HepG2 (cell line): ENCODE data around the gene MICAL3. TPM values are rescaled to one million over a fixed set of nuclear protein-coding genes. Genes with fewer than 3 reads are reported as not detected.

ENCODE experiments used
- ATAC-seq: fragments of 200-7000 bp; cut with Tn5 transposase; 3 replicates; pipeline ENCODE4 v1.9.1; 2020; ENCODE audit warnings: mild to moderate bottlenecking, moderate library complexity
- BruUV-seq: library from RNA; stranded (reverse); fragments of 400-500 nt; replicated peaks from 2 replicates; lab custom pipeline; 2021; lab: Mats Ljungman, UMichigan
- CTCF ChIA-PET: fragments of 300-600 bp; formaldehyde crosslinking; extraction: SDS; loops from one replicate; lab custom pipeline; 2021; ENCODE audit warnings: low total read pairs, inconsistent platforms, low intra/inter-chr PET ratio; lab: Yijun Ruan, JAX
- POLR2A ChIA-PET: fragments of 350-600 bp; sonication (Branson Sonifier 250); formaldehyde crosslinking; loops from one replicate; lab custom pipeline; 2020; ENCODE audit warnings: antibody characterized with exemption, inconsistent platforms; lab: Yijun Ruan, JAX
- DNase-seq: peaks from one replicate; pipeline ENCODE4 v3.0.0-alpha.2; 2015; ENCODE audit warnings: low spot score
- FAIRE-seq: peaks from 3 replicates; lab custom pipeline; 2011; peaks lifted over from hg19 to GRCh38; lab: Jason Lieb, UNC
- H2AFZ ChIP-seq: one replicate; pipeline ENCODE4 v1.6.1; 2011; ENCODE audit warnings: low read length, inconsistent platforms
- H3K27ac ChIP-seq: fragments of 300-600 bp; 3 replicates; pipeline ENCODE4 v1.8.0; 2011; ENCODE audit warnings: mixed run types, mild to moderate bottlenecking, mixed read lengths, low read length, inconsistent platforms; ENCODE audit not compliant: insufficient read depth; ENCODE audit errors: extremely low read length
- H3K27me3 ChIP-seq, 2 experiments: fragments of 200-600 bp in 1 of 2; 2 replicates in 1 of 2; 3 replicates in 1 of 2; pipeline versions ENCODE4 v1.6.0 to v1.8.0; 2011; ENCODE audit warnings: low read length in 2 of 2, mild to moderate bottlenecking in 2 of 2, moderate library complexity in 2 of 2, inconsistent platforms in 1 of 2; ENCODE audit not compliant: insufficient read depth in 2 of 2, control insufficient read depth in 1 of 2
- H3K36me3 ChIP-seq, 2 experiments: fragments of 200-600 bp in 1 of 2; replicated peaks in 1 of 2; 2 replicates in 1 of 2; 3 replicates in 1 of 2; pipeline versions ENCODE4 v1.5.1 to v1.8.0; 2011; ENCODE audit warnings: low read length in 2 of 2, inconsistent platforms in 1 of 2; ENCODE audit not compliant: insufficient read depth in 2 of 2, control insufficient read depth in 1 of 2
- H3K4me1 ChIP-seq: 2 replicates; pipeline ENCODE4 v1.5.1; 2012; ENCODE audit warnings: low read length, inconsistent platforms; ENCODE audit not compliant: insufficient read depth
- H3K4me2 ChIP-seq: 2 replicates; pipeline ENCODE4 v1.6.0; 2011; ENCODE audit warnings: low read depth, low read length, inconsistent platforms
- H3K4me3 ChIP-seq, 3 experiments: fragments of 200-600 bp in 1 of 3; sonication (generic), shearing (Covaris generic) in 1 of 3; replicated peaks in 1 of 3; 2 replicates each; pipeline ENCODE4 v1.5.1; 2011 to 2016; ENCODE audit warnings: low read length in 3 of 3, inconsistent platforms in 2 of 3, low read depth in 2 of 3, mild to moderate bottlenecking in 2 of 3, control low read depth in 1 of 3, mixed read lengths in 1 of 3; ENCODE audit not compliant: insufficient read depth in 1 of 3
- H3K79me2 ChIP-seq: one replicate; pipeline ENCODE4 v1.6.1; 2011; ENCODE audit warnings: low read length, inconsistent platforms; ENCODE audit not compliant: insufficient read depth
- H3K9ac ChIP-seq: 2 replicates; pipeline ENCODE4 v1.6.0; 2011; ENCODE audit warnings: mild to moderate bottlenecking, low read depth, low read length, inconsistent platforms; ENCODE audit not compliant: insufficient read depth
- H3K9me3 ChIP-seq: 2 replicates; pipeline ENCODE4 v1.5.1; 2012; ENCODE audit warnings: mild to moderate bottlenecking, low read length
- H4K20me1 ChIP-seq: 2 replicates; pipeline ENCODE4 v1.6.0; 2011; ENCODE audit warnings: inconsistent platforms, mild to moderate bottlenecking, low read length, moderate library complexity; ENCODE audit not compliant: insufficient read depth
- ARID2 ChIP-seq: sonication (generic); formaldehyde crosslinking; IDR thresholded peaks from 2 replicates; pipeline ENCODE4 v1.8.1; 2022; ENCODE audit warnings: mild to moderate bottlenecking, missing genetic modification reagents, borderline replicate concordance
- FOXK1 ChIP-seq: sonication (generic); formaldehyde crosslinking; IDR thresholded peaks from 2 replicates; pipeline ENCODE4 v1.4.0; 2020; ENCODE audit warnings: low read depth, missing genetic modification reagents, borderline replicate concordance
- GATAD2A ChIP-seq: IDR thresholded peaks from 2 replicates; pipeline ENCODE4 v1.6.1; 2016
- GFI1 ChIP-seq: sonication (generic); formaldehyde crosslinking; IDR thresholded peaks from 2 replicates; pipeline ENCODE4 v1.5.0; 2020; ENCODE audit warnings: missing genetic modification reagents, mild to moderate bottlenecking, borderline replicate concordance
- KDM1A ChIP-seq: IDR thresholded peaks from 2 replicates; pipeline ENCODE4 v1.6.1; 2016; ENCODE audit warnings: missing compliant biosample characterization
- LCORL ChIP-seq, 2 experiments: fragments of 450-650 bp in 1 of 2; sonication (generic) in 1 of 2; formaldehyde crosslinking in 1 of 2; IDR thresholded peaks; 2 replicates each; pipeline versions ENCODE4 v1.5.0 to v1.6.1; 2017 to 2020; ENCODE audit warnings: antibody characterized with exemption in 1 of 2, missing genetic modification reagents in 1 of 2
- MED1 ChIP-seq: sonication (generic); formaldehyde crosslinking; IDR thresholded peaks from 2 replicates; pipeline ENCODE4 v1.4.0; 2020; ENCODE audit warnings: missing genetic modification reagents
- PCBP2 ChIP-seq: fragments of 200-400 bp; formaldehyde crosslinking; optimal IDR thresholded peaks from 2 replicates; pipeline ENCODE3; 2018; ENCODE audit warnings: low read length, low read depth; ENCODE audit not compliant: poor library complexity, severe bottlenecking
- ZBTB14 ChIP-seq: sonication (generic); formaldehyde crosslinking; IDR thresholded peaks from 2 replicates; pipeline ENCODE4 v1.4.0; 2020; ENCODE audit warnings: missing genetic modification reagents
- ZMYM2 ChIP-seq: sonication (generic); formaldehyde crosslinking; IDR thresholded peaks from 2 replicates; pipeline ENCODE4 v1.8.0; 2022; ENCODE audit warnings: mild to moderate bottlenecking, missing genetic modification reagents
- ZNF557 ChIP-seq: sonication (generic); formaldehyde crosslinking; IDR thresholded peaks from 2 replicates; pipeline ENCODE4 v1.4.0; 2020; ENCODE audit warnings: missing genetic modification reagents
- WGBS: methylation state at CpG from one replicate; pipeline ENCODE4 v1.1.6; 2017; ENCODE audit warnings: low lambda C conversion rate; 5-methylcytosine and 5-hydroxymethylcytosine counted together
- in situ Hi-C: cut with HindIII; loops from 2 replicates; pipeline ENCODE4 v1.10.0; 2017; ENCODE audit warnings: low pct_unique_long_range_greater_than_20kb; ENCODE audit not compliant: extremely low pct_ligation_motif_present
- intact Hi-C: fragments of 100-400 bp; cut with micrococcal nuclease; formaldehyde crosslinking; loops from one replicate; pipeline ENCODE4 v1.10.0; 2022; ENCODE audit not compliant: unreplicated experiment
- polyA plus RNA-seq, 8 experiments: library from polyadenylated mRNA; depleted of rRNA in 3 of 8; stranded (reverse) in 7 of 8; unstranded in 1 of 8; fragments of >200 nt; fragmentation: Illumina TruSeq in 4 of 8; extraction: Trizol in 4 of 8; gene quantifications; 2 replicates each; pipeline versions ENCODE4 v1.2.1 to v1.2.3, GENCODE V29; 2011 to 2016; ENCODE audit warnings: low read depth in 4 of 8, missing spikeins in 1 of 8, mixed read lengths in 1 of 8; ENCODE audit not compliant: insufficient read depth in 1 of 8
- total RNA-seq, 5 experiments: library from RNA; depleted of rRNA; stranded (reverse); fragments of >200 nt; fragmentation: Illumina TruSeq; extraction: Trizol; gene quantifications; 2 replicates each; pipeline ENCODE4 v1.2.3, GENCODE V29; 2016; ENCODE audit warnings: low read depth in 1 of 5
- TF ChIP-seq, protein P1 (sequence below): sonication (generic); formaldehyde crosslinking; IDR thresholded peaks from 2 replicates; pipeline ENCODE4 v1.8.0; 2022; ENCODE audit warnings: low read depth, missing genetic modification reagents
- TF ChIP-seq, protein P2 (sequence below): sonication (generic); formaldehyde crosslinking; IDR thresholded peaks from 2 replicates; pipeline ENCODE4 v1.5.0; 2020; ENCODE audit warnings: missing genetic modification reagents

Gene MICAL3
- total and polyA plus RNA-seq, 2 of the 13 experiments (the other 11 are each of a cell fraction or from before 2014, with no cell fraction given), result 5.3 to 12.5 TPM

DNA sequence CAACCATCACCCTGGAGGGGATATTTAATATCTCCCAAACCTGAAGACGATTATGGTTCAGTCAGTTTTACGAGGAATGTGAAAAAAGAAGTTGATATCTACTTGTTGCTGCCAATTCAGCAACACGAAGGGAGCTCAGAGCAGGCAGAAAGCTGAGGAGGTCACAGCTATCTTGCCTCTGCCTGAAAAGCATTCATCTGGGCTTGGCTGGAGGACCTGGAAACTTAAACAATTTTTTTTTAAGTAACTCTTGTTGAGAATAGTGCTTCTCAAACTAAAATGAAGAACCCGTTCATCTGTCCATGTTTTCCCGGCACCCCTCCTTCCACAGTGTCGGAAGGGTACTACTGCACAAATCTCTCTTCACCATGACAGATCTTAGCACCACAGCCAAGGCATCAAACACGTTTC is 98.9 kb downstream of the MICAL3 start:
- peaks cover 56% of the 10 kb centered on the region for H3K4me1 ChIP-seq
- CTCF ChIA-PET, result no interaction called here
- no peak overlapping the region for H3K9ac ChIP-seq
- no peak overlapping the region for H3K27ac ChIP-seq
- FAIRE-seq (no peak), ATAC-seq (no peak), DNase-seq (no peak)
- H4K20me1 ChIP-seq, result no peaks in the 10 kb centered on the region
- H3K4me3 ChIP-seq, result no peak overlapping the region
- WGBS, result 84% methylated on average over 7 of the region's 7 CpGs
- no peaks in the 10 kb centered on the region for H3K9me3 ChIP-seq
- no peaks in the 10 kb centered on the region for H3K36me3 ChIP-seq
- in situ Hi-C loops, result no loop called here
- H3K27me3 ChIP-seq, result no peaks in the 10 kb centered on the region
- TF ChIP-seq MED1 (CRISPR knock-in tag), result no peak
- no peak for TF ChIP-seq ARID2
- no peak for TF ChIP-seq PCBP2
- TF ChIP-seq GATAD2A (CRISPR knock-in tag), result no peak
- TF ChIP-seq ZNF557 (CRISPR knock-in tag), result no peak
- intact Hi-C loops, result no loop called here
- no peak overlapping the region for H3K4me2 ChIP-seq
- POLR2A ChIA-PET, result no interaction called here
- peaks cover 56% of the 10 kb centered on the region for H3K79me2 ChIP-seq
- no TSS peak for BruUV-seq
- H2AFZ ChIP-seq, result no peak overlapping the region

GRCh38 chr22:17924735-17925364 is 99.5 kb downstream of the MICAL3 start:
- no peak for ATAC-seq
- Histone ChIP-seq H3K79me2 (peaks cover 52% of the 10 kb centered on the region), H3K36me3 (no peaks in the 10 kb centered on the region), H3K9ac (no peak overlapping the region), H3K4me1 (peaks cover 56% of the 10 kb centered on the region), H3K4me3 (no peak overlapping the region), H3K27me3 (no peaks in the 10 kb centered on the region), H2AFZ (no peak overlapping the region), H3K27ac (no peak overlapping the region), H3K9me3 (no peaks in the 10 kb centered on the region), H4K20me1 (no peaks in the 10 kb centered on the region), H3K4me2 (no peak overlapping the region)
- CTCF ChIA-PET, result no interaction called here
- POLR2A ChIA-PET, result no interaction called here
- intact Hi-C loops, result no loop called here
- in situ Hi-C loops, result no loop called here
- DNase-seq, result no peak
- FAIRE-seq, result no peak
- BruUV-seq, result no TSS peak
- whole genome bisulfite sequencing, result 87% methylated on average over 3 of the region's 4 CpGs
- TF ChIP-seq ZMYM2 (no peak), ARID2 (no peak), ZBTB14 (CRISPR knock-in tag) (no peak), KDM1A (no peak), FOXK1 (CRISPR knock-in tag) (no peak), GFI1 (CRISPR knock-in tag) (no peak), LCORL (IDR thresholded peaks at IDR 0.05) (no peak), LCORL (CRISPR knock-in tag; IDR thresholded peaks at IDR 0.05) (no peak)
- TF ChIP-seq, protein P1, sequence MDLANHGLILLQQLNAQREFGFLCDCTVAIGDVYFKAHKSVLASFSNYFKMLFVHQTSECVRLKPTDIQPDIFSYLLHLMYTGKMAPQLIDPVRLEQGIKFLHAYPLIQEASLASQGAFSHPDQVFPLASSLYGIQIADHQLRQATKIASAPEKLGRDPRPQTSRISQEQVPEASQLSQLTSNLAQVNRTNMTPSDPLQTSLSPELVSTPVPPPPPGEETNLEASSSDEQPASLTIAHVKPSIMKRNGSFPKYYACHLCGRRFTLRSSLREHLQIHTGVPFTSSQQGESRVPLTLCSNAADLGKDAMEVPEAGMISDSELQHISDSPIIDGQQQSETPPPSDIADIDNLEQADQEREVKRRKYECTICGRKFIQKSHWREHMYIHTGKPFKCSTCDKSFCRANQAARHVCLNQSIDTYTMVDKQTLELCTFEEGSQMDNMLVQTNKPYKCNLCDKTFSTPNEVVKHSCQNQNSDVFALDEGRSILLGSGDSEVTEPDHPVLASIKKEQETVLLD, result no peak
- TF ChIP-seq, protein P2, sequence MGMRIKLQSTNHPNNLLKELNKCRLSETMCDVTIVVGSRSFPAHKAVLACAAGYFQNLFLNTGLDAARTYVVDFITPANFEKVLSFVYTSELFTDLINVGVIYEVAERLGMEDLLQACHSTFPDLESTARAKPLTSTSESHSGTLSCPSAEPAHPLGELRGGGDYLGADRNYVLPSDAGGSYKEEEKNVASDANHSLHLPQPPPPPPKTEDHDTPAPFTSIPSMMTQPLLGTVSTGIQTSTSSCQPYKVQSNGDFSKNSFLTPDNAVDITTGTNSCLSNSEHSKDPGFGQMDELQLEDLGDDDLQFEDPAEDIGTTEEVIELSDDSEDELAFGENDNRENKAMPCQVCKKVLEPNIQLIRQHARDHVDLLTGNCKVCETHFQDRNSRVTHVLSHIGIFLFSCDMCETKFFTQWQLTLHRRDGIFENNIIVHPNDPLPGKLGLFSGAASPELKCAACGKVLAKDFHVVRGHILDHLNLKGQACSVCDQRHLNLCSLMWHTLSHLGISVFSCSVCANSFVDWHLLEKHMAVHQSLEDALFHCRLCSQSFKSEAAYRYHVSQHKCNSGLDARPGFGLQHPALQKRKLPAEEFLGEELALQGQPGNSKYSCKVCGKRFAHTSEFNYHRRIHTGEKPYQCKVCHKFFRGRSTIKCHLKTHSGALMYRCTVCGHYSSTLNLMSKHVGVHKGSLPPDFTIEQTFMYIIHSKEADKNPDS, result no peak
